NCI-H1436 treated with DMSO at 0.1 percent for 48 hours (cell line): ENCODE results near the gene ECD.
A peak's percentile ranks its signal among the peaks of the same experiment; 100 is the strongest.

Experiments
- DNase-seq: peaks from one replicate; lab custom pipeline; 2025; lab: John Stamatoyannopoulos, UW

Gene ECD

GRCh38 chr10:73167783-73168464 is at the start of gene ECD, which contains the start of gene FAM149B1:
ECD (minus strand) TSS chr10:73168008; CDS start chr10:73163937, 4,071 bp downstream.
FAM149B1 (plus strand) TSS chr10:73168119; CDS start chr10:73168340, 221 bp downstream.
- DNase-seq = peak; percentile 30

DNA sequence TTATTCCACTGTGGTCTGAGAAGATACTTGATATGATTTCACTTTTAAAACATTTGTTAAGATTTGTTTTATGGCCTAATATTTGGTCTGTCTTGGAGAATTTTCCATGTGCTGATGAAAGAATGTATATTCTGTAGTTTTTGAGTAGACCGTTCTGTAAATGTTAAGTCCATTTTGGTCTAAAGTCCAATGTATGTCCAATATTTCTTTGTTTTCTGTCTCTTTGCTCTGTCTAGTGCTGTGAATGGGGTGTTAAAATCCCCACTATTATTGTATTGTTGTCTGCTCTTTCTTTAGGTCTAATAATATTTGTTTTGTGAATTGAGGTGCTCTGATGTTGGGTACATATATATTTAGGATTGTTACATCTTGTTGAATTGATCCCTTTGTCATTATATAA is 47.9 kb upstream of the ECD start:
- no peak for DNase-seq

DNA sequence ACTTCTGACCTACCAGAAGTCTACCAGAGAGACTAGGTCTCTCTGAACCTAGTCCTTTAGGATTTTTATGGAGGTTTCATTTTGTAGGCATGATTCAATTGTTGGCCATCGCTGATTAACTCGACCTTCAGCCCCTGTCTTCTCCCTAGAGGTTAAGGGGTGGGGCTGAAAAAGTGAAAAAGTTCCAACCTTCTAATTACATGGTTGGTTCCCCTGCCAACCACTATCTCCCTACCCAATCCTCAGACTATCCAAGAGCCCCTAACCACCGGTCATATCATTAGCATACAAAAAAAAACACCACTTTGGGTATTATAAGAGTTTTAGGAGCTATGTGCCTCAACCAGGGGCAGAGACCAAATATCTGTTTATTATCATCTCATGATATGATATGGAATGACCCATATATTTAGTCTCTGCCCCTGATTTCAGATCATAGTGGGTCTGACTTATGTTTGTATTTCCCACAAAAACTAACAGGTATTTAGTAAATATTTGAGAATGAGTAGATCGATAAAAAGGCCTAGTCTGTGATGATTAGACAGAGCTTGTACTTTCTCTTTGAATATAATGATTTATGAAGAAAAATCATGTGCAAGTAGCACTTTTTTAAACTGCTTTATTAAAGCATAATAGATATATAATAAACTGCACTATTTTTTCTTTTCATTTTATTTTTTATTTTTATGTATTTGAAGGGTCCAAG is 43.5 kb upstream of the ECD start:
- DNase-seq = no peak

DNA sequence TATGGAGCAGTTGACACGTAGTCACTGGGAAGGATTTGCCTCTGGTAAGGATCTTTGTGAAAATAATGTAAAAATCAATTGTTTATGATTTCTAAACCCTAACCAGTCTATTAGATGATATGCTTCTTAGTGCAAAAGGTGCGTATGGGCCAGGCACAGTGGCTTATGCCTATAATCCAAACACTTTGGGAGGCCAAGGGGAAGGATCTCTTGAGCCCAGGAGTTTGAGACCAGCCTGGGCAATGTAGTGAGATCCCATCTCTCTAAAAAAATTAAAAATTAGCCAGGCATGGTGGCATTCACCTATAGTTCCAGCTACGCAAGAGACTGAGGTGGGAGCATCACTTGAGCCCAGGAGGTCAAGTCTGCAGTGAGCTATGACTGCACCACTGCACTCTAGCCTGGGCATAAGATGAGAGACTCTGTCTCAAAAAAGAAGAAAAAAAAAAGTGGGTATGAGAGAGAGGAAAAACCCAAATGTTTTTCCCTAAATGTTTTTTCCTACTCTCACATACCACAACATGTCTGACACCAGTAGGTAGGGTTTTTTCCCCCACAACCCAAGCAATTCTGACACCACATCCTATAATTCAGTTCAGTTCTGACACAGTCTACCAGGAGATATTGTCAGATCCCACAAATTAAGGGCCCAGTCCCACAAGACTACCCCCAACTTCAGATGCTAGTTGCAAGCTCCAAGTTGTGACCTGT is 42.7 kb upstream of the ECD start:
- DNase-seq = no peak

DNA sequence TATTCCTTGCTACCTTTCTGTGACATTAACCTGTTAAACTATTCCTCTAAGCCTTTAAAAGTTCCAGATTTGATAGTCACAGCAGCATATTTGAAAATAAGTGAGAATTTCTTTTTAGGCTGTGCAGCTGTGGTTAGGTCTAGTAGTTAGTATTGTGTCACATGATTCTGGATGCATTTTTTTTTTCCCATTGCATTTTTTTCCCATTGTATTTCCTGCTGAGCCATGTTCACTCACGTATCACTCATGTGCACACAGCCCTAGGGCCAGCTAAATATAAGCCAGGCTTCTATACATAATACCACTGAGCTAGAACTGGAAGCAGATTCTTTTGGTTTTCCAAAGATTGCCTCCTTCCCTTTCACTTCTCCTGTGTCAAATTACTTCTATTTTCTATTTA is 41.9 kb upstream of the ECD start:
- DNase-seq = no peak

DNA sequence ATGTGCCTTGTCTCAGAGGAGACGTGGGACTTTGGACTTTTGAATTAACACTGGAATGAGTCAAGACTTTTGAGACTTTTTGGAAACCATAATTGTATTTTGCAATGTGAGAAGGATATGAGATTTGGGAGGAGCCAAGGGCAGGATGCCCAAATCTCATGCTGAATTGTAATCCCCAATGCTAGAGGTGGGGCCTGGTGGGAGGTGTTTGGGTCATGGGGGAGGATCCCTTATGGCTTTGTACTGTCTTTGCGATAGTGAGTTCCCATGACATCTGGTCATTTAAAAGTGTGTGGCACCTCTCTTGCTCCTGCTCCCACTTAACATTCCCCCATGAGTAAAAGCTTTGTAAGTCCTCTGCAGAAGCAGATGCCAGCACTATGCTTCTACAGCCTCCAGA is 40.1 kb upstream of the ECD start:
- DNase-seq = no peak

GRCh38 chr10:73206385-73206784 is 38.6 kb upstream of the ECD start:
- no peak for DNase-seq

DNA sequence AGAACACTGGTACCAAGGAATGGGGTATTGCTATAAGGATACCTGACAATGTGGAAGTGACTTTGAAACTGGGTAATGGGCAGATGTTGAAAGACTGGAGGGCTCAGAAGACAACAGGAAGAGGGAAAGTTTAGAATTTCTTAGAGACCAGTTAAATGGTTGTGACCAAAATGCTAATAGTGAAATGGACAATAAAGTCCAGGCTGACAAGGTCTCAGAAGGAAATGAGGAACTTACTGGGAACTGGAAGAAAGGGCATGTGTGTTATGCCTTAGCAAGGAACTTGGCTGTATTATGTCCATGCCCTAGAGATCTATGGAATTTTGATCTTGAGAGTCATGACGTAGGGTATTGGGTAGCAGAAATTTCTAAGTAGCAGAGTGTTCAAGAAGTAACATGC is 38.1 kb upstream of the ECD start:
- DNase-seq = no peak

- DNase-seq = no peak
These were observed 37.3 kb upstream of the ECD start for GRCh38 chr10:73205081-73205480.

DNA sequence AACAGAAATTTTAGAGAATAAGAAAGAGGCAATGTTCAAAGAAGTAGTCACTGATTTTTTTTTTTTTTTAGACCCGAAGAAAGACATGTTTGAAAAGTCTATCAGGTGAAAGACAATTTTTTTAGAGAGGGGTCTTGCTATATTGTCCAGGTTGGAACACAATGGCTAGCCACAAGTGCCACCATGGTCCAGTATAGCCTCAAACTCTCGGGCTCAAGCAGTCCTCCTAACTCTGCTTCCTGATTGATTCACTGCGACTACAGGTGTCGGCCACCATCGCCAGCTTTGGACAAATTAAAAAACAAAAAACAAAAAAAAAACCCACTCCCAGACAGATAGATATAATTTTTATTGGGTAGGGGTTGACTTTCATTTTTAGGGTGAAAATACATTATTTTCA is 22.4 kb upstream of the ECD start:
- no peak for DNase-seq

- DNase-seq = no peak
These were observed 18.5 kb upstream of the ECD start for GRCh38 chr10:73186266-73186665.

- DNase-seq = no peak
These were observed 16.0 kb upstream of the ECD start for GRCh38 chr10:73183667-73184281.

GRCh38 chr10:73182568-73182967 is 14.8 kb upstream of the ECD start:
- no peak for DNase-seq

GRCh38 chr10:73174148-73174925 is 6.5 kb upstream of the ECD start:
- no peak for DNase-seq

- DNase-seq = no peak
These were observed 5.1 kb upstream of the ECD start for GRCh38 chr10:73172867-73173266.

DNA sequence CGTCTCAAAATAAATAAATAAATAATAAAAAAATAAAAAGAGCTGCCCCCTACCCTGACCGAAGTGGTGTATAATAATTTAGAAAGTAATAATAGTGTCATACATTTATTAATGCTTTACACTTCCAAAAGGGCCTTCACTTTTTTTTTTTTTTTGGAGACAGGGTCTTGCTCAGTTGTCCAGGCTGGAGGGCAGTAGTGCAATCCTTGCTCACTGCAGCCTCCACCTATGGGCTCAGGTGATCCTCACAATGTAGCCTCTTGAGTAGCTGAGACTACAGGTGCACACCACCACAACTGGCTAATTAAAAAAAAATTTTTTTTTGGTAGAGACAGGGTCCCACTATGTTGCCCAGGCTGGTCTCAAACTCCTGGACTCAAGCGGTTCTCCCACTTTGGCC is 1.5 kb upstream of the ECD start:
- no peak for DNase-seq

DNA sequence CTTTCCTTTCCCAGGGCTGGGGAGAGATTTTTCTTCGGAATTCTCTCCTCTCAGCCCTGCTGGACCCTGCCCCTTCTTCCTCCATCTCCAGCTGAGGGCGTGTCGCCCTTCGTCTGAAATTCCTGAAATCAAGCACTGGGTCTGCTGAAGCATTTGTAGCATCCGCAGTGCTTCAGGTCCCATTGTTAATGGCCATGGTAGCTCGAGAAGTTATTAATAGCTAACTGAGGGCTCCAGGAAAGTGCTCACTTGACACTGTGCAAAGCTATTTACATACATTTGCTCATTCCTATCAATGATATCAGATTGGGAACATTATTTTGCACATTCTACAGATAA is 626 bp upstream of the ECD start:
- DNase-seq = no peak

- no peak for DNase-seq
These were observed 388 bp downstream of the ECD start for GRCh38 chr10:73167458-73167782.

GRCh38 chr10:73166972-73167371 is 836 bp downstream of the ECD start:
- no peak for DNase-seq

DNA sequence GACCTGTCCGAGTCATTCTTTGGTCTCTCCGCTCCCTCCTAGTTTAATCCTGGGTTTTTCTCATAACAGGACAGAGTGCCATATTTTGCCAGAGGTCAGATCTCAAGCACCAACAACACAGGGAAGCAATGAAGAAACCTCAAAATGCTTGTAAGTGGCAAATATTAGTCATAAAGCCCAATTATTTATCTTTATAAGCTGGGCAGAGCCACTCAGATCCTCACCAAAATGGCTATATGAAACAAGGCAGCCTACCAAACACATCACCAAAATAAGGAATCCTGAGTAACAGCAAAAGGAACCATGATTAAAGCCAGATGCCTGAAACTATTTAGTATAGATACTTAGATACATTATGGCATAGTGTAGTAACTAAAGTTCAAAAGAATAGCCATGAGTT is 4.7 kb downstream of the ECD start:
- DNase-seq = no peak

- DNase-seq = no peak
These were observed 6.1 kb downstream of the ECD start for GRCh38 chr10:73161662-73162061.

DNA sequence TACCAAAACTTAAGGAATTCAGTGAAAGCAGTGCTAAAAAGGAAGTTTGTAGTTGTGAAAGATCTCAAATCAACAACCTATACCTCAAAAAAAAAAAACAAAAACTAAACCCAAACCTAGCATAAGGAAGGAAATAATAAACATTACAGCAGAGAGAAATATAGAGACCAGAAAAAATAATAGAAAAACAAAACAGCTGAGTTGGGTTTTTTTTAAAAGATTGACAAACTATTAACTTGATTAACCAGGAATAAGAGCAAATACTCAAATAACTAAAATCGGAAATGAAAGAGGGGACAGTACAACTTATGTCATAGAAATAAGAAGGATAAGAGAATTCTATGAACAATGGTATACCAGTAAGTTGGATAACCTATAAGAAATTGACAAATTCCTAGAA is 6.7 kb downstream of the ECD start:
- no peak for DNase-seq
